HK-2 (cell line): Measurements from ENCODE around the gene APBA2.

Experiments used
- DNase-seq: peaks from one replicate; pipeline ENCODE4 v3.0.0-alpha.2; 2018; ENCODE audit not compliant: unreplicated experiment

Gene APBA2

GRCh38 chr15:29119847-29120246, 234.1 kb downstream of the APBA2 start:
- DNase-seq: no peak

- DNase-seq: no peak
Observed at GRCh38 chr15:29120593-29121368, 235.0 kb downstream of the APBA2 start.

GRCh38 chr15:29121369-29121656, 235.5 kb downstream of the APBA2 start:
- DNase-seq: no peak

GRCh38 chr15:29121907-29122306, 236.1 kb downstream of the APBA2 start:
- DNase-seq: no peak

GRCh38 chr15:29122506-29122905, 236.7 kb downstream of the APBA2 start:
- no peak for DNase-seq

GRCh38 chr15:29123171-29123570, 237.4 kb downstream of the APBA2 start:
- no peak for DNase-seq

GRCh38 chr15:29123991-29124390, 238.2 kb downstream of the APBA2 start:
- DNase-seq: no peak

GRCh38 chr15:29124581-29125381, 239.0 kb downstream of the APBA2 start:
- DNase-seq: no peak

GRCh38 chr15:29125382-29126207, 239.8 kb downstream of the APBA2 start:
- no peak for DNase-seq

- no peak for DNase-seq
Observed at GRCh38 chr15:29126208-29126536, 240.4 kb downstream of the APBA2 start.

GRCh38 chr15:29126821-29127461, 241.2 kb downstream of the APBA2 start:
- no peak for DNase-seq

- no peak for DNase-seq
Observed at GRCh38 chr15:29127506-29128430, 242.0 kb downstream of the APBA2 start.

GRCh38 chr15:29128671-29129070, 242.9 kb downstream of the APBA2 start:
- no peak for DNase-seq

- no peak for DNase-seq
Observed at GRCh38 chr15:29129221-29129620, 243.4 kb downstream of the APBA2 start.

GRCh38 chr15:29129926-29130325, 244.2 kb downstream of the APBA2 start:
- DNase-seq: no peak

GRCh38 chr15:29130476-29130875, 244.7 kb downstream of the APBA2 start:
- no peak for DNase-seq

- DNase-seq: no peak
Observed at GRCh38 chr15:29130951-29131839, 245.4 kb downstream of the APBA2 start.

- DNase-seq: no peak
Observed at GRCh38 chr15:29131840-29132420, 246.2 kb downstream of the APBA2 start.

- no peak for DNase-seq
Observed at GRCh38 chr15:29132735-29133181, 247.0 kb downstream of the APBA2 start.

- DNase-seq: no peak
Observed at GRCh38 chr15:29133321-29133720, 247.5 kb downstream of the APBA2 start.
